Activated CD8-positive, alpha-beta memory T cell treated with anti-CD3 and anti-CD28 coated beads, Interleukin-2, amount 50 U/mL, for 24 hours (primary cell): ENCODE results near the gene MPHOSPH9.
A peak's percentile ranks its signal among the peaks of the same experiment; 100 is the strongest.
"Not testable (repeated sequence)": the region's sequence is repeated elsewhere in the genome, so short reads cannot be mapped to it uniquely, and the experiment has no call there.

Experiments
- DNase-seq: peaks from one replicate; pipeline ENCODE4 v3.0.0-alpha.2; 2020; ENCODE audit errors: extremely low read depth

Gene MPHOSPH9

DNA sequence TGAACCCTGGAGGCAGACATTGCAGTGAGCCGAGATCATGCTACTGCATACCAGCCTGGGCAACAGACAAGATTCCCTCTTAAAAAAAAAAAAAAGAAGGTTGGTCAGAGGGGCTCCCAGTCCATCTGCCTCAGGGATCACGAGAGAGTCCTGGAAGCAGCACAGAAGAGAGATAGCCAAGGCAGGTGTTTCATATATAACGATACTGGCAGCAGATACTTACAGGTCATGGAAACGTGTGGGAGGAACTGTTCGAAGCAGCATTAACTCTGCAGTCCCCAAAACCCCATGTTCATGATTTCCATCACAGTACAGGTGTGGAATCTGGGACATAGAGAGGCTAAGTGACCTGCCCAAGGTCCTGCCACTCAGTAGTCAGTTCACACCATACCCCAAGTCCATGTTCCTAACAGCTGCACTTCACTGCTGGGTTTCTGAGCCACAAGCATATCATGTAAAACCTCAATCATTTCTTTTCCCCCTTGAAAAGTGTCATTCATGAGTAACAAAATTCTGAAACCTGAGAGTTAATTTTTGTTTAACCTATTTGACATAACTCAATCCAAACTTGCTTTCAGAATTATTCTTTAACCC is 22.0 kb upstream of the MPHOSPH9 start:
- DNase-seq: no peak

DNA sequence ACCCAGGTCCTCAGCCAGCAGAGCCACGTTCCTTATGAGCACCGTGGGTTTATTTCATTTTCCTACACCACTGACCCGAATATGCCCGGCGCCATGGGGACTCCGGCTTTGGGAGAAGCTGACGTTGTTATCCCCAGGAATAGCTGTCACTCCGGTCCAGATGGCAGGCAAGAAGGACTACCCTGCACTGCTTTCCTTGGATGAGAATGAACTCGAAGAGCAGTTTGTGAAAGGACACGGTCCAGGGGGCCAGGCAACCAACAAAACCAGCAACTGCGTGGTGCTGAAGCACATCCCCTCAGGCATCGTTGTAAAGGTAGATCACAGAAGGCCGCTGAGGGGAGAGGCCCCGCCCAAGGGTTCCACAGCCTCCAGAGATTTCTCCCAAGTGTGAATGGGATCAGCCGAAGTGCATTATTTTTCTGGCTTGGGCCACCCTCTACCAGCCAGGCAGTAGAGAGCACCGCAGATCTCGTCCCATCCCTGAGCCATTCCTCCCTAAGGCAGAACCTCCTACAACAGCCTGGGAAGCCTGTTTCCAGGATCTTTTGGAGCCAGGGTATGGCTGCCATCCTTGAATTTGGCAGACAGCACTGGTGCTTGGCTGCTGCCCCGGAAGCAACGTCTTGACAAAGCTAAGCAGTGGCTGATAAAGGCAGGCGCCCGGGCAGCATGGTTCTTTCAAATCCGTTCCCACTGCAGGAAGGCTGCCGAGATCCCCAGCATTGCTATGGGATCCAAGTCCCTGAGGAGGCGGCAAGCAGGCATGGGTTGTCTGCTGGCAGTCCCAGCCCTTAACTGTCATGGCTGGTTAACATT is 20.9 kb upstream of the MPHOSPH9 start:
- DNase-seq: no peak

DNA sequence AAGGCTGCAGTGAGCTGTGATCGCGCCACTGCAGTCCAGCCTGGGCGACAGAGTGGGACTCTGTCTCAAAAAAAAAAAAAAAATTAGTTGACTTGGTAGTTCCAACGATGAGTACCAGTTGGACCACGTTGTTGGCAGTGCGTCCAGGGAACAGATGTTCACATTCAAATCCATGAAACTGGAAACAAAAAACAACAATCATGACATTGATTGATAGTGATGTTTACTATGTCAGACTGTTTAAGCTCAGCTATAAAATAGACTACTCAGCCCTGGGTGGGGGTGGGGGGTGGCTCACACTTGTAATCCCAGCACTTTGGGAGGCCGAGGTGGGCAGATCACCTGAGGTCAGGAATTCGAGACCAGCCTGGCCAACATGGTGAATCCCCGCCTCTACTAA is 19.4 kb upstream of the MPHOSPH9 start:
- not testable (repeated sequence) for DNase-seq

DNA sequence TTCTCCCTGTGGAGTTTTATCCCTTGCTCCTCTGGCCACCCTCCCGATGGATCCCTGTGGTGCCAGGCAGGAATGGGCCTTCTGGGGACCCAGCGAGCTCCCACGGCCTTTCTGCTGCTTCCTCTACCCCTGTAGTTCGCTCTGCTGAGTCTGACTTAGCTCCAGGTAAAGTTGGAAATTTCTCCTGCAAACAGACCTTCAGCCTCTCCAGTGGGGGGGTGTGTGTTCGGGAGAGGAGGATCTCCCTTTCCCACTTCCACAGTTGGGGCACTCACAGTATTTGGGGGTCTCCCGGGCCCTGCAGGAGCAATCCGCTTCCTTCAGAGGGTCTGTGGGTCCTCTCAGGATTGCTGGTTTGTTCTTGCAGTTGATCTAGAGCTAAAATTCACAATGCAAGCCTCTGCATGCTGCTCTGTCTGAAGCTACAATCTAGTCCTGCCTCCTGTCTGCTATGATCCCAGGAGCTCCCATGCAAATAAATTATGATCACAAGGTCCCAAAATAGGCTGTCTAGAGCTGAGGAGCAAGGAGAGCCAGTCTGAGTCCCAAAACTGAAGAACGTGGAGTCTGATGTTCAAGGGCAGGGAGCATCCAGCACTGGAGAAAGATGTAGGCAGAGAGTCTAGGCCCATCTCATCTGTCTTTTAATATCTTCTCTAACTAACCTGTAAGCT is 18.6 kb upstream of the MPHOSPH9 start:
- DNase-seq: no peak

DNA sequence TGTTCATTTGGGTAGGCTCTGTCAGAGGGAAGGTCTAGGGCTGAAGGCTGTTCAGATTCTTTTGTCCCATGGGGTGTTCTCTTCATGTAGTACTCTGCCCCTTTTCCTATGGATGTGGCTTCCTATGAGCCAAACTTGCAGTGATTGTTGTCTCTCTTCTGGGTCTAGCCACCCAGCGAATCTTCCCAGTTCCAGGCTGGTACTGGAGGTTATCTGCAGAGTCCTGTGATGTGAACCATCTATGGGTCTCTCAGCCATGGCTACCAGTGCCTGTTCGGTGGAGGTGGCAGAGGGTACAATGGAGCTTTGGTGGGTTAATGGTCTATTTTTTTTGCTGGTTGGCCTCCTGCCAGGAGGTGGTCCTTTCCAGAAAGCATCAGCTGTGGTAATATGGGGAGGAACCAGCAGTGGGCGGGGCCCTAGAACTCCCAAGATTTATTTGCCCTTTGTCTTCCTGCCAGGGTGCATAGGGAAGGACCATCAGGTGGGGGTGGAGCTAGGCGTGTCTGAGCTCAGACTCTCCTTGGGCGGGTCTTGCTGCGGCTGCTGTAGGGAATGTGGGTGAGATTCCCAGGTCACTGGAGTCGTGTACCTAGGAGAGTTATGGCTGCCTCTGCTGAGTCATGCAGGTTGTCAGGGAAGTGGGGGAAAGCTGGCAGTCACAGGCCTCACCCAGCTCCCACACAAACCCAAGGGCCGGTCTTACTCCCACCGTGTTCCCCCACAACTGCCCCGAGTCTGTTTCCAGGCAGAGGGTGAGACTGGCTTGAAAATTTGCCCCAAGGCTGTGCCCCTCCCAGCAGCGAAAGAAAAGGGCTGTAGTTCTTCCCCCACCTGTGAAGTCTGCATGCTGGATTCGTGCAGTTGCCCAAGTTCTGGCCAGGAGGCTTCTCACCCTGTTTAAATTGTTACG is 17.8 kb upstream of the MPHOSPH9 start:
- no peak for DNase-seq

DNA sequence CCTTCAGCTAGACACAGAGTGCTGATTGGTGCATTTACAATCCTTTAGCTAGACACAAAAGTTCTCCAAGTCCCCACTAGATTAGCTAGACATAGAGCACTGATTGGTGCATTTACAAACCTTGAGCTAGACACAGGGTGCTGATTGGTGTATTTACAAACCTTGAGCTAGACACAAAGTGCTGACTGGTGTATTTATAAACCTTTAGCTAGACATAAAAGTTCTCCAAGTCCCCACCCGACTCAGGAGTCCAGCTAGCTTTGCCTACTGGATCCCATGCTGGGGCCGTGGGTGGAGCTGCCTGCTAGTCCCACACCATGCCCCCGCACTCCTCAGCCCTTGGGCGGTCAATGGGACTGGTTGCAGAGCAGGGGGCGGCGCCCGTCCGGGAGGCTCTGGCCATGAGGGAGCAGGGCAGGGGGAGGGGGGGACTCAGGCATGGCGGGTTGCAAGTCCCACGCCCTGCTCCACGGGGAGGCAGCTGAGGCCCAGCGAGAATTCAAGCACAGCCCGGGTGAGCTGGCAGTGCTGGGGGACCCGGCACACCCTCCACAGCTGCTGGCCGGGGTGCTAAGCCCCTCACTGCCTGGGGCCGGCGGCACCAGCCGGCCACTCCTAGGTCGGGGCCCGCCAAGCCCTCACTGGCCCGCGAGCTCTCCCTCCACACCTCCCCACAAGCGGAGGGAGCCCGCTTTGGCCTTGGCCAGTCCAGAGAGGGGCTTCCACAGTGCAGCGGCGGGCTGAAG is 16.2 kb upstream of the MPHOSPH9 start:
- not testable (repeated sequence) for DNase-seq

DNA sequence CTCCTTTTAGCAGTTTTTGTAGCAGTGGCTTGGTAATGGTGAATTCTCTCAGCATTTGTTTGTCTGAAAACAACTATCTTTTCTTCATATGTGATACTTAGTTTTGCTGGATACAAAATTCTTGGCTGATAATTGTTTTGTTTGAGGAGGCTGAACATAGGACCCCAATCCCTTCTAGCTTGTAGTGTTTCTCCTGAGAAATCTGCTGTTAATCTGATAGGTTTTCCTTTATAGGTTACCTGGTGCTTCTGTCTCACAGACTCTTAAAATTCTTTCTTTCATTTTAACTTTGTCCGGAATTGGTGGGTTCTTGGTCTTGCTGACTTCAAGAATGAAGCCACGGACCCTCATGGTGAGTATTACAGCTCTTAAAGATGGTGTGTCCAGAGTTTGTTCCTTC is 15.2 kb upstream of the MPHOSPH9 start:
- DNase-seq: not testable (repeated sequence)

DNA sequence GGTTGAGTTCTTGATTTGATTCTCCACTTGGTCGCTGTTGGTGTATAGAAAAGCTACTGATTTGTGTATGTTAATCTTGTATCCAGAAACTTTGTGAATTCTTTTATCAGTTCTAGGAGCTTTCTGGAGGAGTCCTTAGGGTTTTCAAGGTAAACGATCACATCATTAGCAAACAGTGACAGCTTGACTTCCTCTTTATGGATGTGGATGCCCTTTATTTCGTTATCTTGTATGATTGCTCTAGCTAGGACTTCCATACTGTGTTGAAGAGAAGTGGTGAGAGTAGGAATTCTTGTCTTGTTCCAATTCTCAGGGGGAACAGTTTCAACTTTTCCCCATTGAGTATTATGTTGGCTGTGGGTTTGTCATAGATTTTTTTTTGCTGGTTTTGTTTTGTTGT is 12.7 kb upstream of the MPHOSPH9 start:
- DNase-seq: no peak

DNA sequence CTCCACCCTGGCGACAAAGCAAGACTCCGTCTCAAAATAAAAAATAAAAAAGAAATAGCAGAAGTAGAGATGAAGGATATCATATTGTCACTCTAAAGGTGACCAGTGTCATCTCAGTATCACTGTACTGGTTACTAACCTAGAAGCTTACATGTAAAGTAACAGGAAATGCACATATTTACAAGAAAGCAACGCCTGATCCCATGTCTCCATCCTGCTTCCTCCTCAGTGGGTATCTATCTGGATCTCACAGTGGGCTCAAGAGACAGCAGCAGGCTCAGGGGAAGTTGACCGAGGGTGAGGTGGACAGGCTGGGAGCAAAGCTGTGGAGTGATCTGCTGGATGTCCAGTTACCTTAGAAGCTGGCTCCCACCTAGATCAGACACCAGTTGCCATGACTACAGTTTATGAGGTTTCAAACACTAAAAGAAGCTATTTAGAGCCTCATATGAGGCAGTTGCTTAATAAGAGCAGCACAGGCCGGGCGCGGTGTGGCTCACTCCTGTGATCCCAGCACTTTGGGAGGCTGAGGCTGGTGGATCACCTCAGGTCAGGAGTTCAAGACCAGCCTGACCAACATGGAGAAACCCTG is 10.8 kb upstream of the MPHOSPH9 start:
- no peak for DNase-seq

DNA sequence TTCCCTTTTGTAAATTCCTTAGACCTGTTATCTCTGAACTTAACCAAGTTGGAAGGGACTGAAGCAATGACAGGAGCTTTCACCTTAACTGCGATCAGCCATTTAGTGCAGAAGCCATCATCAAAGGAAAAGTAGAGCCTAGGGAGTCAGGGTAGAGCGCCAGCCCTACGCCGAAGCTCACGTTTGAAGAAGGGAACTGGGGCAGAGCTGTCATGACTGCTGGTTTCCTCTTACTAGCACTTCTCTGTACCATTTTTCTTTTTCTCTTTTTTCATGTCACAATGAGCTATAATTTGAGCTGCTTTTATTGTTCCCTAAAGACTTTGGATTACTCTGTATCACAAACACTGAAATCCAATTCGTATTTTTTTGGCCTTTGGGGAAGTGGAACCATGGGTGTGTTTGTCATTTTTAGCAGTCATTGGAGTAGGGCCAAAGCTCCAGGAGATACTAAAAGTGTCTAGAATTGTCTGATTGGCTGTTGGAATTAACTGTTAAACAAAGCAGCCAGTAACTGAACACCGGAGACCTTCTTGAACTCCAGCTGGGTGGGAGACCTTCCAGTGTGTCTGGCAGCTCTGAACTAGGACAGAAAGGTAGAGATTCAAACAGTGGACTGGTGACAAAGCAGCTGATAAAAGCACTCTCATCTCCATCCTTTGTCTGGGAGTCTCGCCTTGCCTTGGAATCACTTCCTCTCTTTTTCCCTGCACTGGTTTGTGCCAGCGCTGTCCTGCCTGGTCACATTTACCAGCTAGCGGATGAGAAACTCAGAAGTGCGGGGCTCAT is 9.4 kb upstream of the MPHOSPH9 start:
- no peak for DNase-seq

DNA sequence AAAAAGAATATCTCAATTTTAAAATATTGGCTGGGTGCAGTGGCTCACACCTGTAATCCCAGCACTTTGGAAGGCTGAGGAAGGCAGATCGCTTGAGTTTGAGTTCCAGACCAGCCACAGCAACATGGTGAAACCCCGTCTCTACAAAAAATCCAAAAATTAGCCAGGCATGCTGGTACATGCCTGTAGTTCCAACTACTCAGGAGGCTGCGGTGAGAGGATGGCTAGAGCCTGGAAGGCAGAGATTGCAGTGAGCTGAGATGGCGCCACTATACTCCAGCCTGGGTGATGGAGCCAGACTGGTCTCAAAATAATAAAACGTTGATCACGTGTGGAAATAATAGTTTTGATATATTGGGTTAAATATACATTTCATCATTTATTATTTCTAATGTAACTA is 6.0 kb upstream of the MPHOSPH9 start:
- DNase-seq: no peak

DNA sequence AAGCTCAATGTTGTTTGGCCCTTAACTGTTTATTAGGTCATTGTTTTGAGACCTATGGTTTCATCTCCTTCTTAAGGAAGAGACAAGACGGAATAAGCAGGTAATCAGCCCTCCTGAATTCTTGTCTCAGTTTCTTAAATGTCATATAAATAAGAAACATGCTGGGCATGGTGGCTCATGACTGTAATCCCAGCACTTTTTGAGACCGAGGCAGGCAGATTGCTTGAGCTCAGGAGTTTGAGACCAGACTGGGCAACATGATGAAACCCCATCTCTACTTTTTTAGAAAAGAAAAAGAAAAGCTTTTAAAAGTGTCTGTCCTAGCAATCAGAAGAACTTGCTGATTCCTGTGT is 5.4 kb upstream of the MPHOSPH9 start:
- DNase-seq: no peak

DNA sequence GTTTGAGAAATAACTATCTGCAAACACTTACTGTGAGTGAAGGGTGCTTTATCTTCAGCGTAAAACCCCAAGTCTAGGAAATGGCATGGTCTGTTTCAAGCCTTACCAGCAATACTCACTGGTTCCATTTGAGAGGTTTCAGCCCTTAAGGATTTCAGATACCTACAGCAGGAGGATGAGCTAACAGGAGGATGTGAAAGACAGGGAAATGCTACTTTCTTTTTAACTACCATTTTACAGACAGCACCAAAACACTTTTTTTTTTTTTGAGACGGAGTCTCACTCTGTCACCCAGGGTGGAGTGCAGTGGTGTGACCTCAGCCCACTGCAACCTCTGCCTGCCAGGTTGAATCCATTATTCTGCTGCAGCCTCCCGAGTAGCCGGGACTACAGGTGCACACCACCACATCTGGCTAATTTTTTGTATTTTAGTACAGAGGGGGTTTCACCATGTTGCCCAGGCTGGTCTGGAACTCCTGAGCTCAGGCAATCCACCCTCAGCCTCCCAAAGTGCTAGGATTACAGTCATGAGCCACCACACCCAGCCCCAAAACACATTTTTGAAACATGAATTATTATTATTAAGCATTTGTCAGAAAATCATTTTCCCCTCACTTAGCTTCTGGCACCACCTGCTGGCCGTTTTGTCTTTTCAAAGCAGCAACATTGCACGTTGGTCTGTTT is 4.8 kb upstream of the MPHOSPH9 start:
- peak; percentile 44 for DNase-seq

DNA sequence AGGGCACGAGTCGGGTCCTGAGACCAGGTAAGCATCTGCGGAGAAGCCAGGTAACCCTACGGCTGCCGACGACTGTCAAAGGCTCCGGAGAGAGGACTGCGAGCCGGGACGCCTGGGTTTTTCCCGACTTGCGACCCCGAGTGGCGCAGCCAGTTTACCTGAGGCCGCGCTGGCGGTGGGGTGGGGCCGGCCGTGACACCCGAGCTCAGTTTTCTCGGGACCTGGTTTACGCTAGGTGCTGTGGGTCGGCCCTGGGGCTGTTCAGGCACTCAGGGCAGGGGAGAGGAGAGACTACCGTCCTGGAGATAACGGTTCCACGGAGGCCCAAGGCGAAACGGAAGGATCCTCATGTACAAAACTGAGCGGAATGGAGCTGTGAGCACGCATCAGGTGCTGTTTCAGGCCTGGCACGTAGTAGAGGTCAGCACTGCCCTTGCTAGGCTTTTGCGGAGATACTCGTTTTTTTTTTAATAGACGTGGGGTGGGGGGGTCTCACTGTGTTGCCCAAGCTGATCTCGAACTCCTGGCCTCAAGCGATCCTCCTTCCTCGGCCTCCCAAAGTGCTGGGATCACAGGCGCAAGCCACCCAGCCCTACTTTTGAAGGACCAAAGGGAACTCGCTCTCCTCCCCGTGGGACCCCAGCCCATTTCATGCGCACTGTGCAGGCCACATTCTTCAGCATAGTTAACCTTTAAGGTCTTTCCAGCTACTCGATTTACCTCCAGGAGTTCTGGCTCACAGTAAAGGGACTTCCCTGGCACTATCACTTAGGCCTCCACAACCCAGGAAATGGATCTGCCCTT is 766 bp upstream of the MPHOSPH9 start:
- no peak for DNase-seq

DNA sequence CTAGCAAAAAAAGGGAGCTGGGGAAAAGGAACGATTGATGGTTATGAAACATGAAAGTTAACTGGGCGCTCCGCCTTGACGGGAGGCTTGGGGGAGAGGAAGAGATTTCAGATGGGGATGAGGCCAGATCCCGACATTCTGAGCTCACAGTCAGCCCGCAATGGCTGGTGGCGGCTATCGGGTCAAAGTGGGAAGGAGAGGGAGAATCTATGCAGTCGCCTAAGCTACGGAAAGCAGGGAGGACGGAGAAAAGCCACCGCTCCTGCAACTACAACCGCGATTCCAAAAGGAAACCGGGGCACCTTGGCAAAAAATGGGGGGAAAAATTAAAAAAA is 502 bp downstream of the MPHOSPH9 start:
- DNase-seq: no peak

DNA sequence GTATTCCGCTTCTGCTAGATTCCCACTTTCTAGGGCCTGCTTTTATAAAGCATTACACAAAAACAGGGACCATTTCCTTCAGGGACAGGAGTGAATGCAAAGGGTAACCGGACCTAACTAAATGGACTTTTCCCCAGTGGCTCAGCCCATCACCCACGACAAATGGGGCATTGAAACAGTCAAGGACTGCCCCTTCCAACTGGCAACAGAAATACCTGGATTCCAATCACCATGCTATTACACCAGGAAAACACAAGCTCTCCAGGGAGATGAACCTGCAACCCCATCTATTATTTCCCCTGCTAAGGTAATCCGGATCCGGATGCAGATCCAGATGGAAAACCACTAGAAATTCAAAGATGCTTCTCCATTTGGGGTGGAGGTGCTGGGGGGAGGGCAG is 1.0 kb downstream of the MPHOSPH9 start:
- DNase-seq: no peak

DNA sequence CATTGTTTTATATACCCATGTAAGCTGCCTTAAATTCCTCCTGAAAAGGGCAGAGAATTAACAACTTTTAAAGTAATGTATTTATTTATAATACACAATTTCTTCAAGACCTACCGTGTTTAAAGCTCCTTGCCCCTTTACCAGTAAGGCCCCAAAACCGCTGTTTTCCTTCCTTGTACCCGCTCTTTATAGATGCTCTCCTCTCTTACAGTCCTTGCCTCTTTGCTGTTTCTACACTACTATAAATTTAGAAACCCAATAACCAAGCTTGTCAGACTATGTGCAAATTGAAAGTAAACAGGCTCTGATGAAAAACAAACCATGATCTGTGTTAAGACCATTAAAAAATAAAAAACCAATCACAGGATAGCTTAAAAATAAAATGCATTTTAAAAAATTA is 3.9 kb downstream of the MPHOSPH9 start:
- no peak for DNase-seq

DNA sequence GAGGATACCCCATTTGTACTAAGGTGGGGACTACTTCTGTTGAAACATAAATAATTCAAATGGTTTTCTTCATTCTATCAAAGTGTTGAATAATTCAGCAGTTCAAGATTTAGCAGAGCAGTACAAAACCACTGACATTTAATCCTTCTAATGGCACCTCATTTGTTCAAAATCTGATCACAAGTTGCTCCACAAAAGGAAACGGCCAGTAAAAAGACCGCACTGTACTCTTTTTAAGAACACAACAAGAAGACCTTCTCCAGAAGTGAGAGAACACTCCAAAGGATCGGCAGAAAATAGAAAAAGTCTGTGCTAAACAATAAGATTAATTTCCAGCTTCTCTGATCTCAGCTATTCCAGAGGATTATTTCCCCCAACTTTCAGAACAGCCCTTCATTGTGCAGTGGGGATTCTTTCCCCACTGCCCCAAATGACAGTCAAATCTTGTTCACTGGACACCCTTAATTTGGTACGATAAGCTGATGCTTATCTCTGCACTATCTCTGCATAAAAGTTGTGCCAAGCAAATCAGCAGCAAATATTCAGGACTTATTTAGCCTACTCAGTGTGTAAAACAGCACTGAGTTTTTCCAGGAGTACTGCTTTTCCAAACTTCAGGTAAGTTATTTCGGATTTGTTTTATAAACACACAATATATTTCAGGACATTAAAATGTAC is 5.2 kb downstream of the MPHOSPH9 start:
- DNase-seq: no peak
